ENCODE measurements around the gene PAX4.

GRCh38 chr7:127667017-127667670 is 49.2 kb upstream of the PAX4 start:
- TF ChIP-seq CTCF (IDR thresholded peaks at IDR 0.05; ENCODE audit: low read depth, low read length): no peak
- no peak for TF ChIP-seq EZH2phosphoT487 (IDR thresholded peaks at IDR 0.05; ENCODE audit: low read depth)

All from OCI-LY3 (cell line).